Measurements from ENCODE around the gene LRFN5.
"Not testable (repeated sequence)": the region's sequence is repeated elsewhere in the genome, so short reads cannot be mapped to it uniquely, and the experiment has no call there.

LRFN5 gene

DNA sequence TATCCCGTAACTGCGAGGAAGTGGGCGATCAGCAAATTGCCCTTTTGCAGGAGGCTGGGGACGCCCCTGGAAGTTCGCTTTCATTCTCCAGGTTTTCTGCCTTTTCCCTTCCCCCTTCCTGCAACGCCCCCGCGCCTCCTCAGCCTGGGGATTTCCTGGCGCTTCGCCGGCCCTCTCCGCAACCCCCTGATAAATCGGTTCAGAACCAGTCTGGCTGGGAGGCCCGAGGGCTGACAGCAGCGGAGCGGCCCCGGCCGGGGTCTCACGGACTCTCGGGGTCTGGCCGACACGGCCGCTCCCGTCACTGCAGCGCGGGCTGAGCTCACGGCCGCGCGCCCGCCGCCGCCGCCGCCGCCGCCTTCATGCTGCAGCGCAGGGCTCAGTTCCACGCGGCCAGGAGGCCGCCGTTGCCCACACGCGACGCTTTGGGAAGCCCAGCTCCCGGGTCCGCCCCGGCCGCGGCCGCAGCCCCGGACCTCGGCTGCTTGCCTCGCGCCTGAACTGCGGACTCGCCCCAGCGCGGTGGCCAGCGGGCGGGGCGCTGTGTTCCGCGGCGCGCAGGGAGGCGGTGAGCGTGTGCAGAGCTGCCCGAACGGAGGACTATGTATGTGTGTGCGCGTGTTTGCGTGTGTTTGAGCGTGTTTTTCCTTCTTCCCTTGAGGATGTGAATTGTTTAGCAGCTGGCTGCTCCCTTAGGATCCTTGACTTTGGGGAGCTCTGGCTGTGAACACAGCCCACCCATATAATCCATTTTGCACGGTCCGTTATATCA is at the start of gene LRFN5:
LRFN5 (plus strand) TSS at position 345 of the 772 bp plus-strand sequence.
- no peak for DNase-seq (ENCODE audit: low read depth in 2 of 2)

DNA sequence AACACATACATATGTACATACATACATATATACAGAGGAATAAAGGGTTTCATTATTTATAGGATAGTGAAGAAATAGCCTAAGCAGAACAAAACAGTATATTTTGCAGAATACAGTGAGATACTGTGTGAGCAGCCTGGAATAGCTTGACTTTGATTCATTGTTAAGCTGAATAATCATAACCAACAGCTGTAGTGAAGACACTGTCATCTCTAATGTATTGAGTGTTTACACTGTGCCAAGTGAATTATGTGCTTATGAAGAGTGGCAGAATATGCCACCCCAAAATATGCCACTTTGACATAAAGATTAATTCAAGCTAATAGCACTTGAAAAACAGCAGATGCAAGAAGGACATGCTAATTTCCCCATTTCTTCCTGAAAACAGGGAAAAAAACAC is 48.2 kb upstream of the LRFN5 start:
- no peak for DNase-seq (ENCODE audit: low read depth in 2 of 2)

GRCh38 chr14:41566864-41567263 is 39.8 kb upstream of the LRFN5 start:
- DNase-seq (ENCODE audit: low read depth in 2 of 2): not testable (repeated sequence)

GRCh38 chr14:41568979-41569378 is 37.7 kb upstream of the LRFN5 start:
- DNase-seq (ENCODE audit: low read depth in 2 of 2): no peak

DNA sequence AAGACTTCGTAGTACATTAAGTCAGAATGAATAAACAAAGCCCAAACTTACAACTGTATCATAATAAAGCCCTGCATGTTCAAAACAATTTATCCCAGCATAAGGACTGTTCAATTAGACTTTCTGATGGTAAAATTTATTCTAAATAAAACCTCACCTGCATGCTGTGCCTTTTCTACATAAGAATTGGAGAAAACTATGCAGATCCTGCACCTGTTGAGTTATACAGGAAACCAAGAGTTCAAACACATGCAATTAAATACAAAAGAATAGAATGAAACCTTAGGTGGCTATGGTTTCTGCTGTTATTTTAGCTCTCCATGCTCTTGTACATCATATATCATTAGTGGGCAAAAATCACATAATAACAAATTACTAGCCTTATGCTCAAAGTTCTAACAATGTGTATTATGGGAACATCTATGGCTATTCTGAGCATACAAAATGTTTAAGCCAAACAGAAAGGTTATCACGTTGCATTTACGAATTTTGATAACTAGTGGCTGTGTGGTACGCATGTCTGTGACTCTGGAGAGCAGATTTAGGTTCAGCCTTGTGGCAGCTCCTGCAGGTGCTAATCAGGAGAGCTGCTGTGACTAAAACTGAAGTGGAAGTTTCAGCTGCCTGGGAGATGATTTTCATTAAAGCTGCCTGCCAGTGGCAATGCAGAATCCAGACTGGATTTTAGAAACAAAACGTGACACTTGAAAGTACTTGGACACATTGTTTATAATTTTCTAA is 36.1 kb upstream of the LRFN5 start:
- no peak for DNase-seq (ENCODE audit: low read depth in 2 of 2)

- no peak for DNase-seq (ENCODE audit: low read depth in 2 of 2)
Observed at GRCh38 chr14:41586237-41586636, 20.4 kb upstream of the LRFN5 start.

DNA sequence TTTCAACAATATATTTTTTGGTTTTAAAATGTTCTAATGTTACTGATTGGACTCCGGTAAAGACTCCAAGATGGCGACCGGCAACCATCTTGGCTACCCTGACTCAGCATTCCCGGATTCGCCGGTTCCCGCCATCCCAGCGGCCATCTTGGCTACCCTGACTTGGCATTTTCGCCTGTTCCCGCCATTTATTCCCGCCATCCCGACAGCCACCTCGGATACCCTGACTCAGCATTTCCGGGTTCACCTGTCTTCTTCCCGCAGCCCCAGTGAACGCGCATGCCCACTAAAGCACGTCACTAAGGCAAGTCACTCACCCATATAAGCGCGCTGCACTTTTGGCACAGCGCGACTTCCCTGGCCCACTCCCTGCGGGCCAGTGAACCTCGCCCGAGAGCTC is 9.0 kb upstream of the LRFN5 start:
- DNase-seq (ENCODE audit: low read depth in 2 of 2): no peak

- DNase-seq (ENCODE audit: low read depth in 2 of 2): not testable (repeated sequence)
Observed at GRCh38 chr14:41599805-41600385, 6.8 kb upstream of the LRFN5 start.

DNA sequence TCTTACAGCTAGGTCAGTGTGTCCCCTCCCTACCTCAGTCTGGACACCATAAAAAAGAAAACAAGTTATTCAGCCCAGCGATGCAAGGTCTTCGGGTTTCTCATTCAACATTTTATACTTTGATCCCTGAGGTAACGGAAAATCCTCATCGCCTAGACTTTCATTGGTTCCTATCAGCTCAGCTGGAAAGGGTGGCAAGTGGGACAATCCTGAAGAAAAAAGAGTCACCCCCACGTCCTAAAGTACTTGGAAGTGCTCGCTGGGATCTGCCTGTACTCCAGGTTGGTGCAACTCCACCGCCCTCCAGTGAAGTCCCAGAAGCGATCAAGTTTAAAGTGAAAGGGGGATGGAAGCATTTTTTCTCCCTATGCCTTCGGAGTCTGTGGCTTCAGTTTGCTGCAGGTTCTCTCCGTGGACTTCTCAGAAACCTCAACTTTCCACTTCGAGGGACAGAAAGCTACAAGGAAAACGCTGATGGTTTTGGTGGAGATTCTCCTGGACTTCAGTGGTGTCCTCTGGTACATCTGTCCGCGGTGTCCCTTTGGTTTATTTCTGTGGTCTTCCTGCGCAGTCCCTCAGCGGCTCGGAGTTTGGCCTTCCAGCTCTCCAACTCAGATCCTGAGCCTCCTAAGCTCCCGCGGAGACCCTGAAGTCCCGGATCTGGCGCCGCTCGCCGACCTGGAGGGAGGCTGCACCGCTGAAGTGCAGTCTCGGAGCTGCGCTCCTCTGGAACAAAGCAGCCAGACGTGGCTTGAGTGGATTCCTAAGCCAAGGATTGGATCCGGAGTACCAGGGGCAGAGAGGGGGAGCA is 1.8 kb upstream of the LRFN5 start:
- no peak for DNase-seq (ENCODE audit: low read depth in 2 of 2)

DNA sequence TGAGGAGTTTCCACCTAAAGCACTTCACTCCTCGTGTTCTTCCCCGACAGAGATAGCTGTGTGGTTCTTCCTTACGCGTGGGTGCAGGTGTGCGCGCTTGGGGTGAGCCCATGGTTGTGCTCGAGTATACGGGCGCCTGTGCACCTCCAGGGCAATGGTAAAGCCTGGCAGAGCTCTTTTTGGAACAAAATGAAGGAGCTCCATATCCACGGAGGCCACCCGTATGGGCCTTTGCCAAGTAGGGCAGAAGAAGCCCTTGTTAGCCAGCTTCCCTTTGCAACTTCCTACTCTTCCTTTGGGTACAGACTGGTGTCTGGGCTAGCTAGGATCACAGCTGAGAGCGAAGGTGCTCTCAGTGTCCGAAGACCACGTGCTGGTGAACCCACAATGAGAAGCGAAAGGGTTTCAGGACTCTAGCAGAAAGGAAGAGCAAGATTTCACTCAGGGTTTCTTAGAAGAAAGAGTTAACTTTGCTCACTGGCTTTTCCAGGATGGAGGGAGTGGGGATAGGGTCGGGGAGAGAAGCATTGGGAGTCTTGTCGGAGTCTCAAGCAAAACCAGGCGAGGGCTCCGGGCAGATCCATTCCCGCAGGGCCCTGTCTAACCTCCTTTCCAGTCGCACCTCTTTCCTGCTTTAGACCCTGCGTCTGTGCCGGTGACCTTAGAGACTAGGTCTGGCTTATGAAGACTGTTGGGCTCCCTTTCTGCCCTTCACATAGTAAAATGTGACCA is 960 bp upstream of the LRFN5 start:
- no peak for DNase-seq (ENCODE audit: low read depth in 2 of 2)

DNA sequence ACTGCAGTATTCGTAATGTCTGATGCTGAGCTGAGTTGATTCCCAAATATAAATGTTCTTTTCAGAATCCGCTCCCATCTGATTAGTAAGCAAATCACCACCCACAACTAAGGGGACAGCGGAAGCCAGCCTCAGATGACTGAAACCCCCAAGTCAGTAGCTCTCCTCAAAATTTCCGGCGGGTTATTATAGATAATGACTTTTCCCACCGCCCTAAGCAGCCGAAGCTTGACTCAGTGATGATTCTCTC is 469 bp upstream of the LRFN5 start:
- no peak for DNase-seq (ENCODE audit: low read depth in 2 of 2)

- DNase-seq (ENCODE audit: low read depth in 2 of 2): no peak
Observed at GRCh38 chr14:41607304-41607775, 664 bp downstream of the LRFN5 start.

DNA sequence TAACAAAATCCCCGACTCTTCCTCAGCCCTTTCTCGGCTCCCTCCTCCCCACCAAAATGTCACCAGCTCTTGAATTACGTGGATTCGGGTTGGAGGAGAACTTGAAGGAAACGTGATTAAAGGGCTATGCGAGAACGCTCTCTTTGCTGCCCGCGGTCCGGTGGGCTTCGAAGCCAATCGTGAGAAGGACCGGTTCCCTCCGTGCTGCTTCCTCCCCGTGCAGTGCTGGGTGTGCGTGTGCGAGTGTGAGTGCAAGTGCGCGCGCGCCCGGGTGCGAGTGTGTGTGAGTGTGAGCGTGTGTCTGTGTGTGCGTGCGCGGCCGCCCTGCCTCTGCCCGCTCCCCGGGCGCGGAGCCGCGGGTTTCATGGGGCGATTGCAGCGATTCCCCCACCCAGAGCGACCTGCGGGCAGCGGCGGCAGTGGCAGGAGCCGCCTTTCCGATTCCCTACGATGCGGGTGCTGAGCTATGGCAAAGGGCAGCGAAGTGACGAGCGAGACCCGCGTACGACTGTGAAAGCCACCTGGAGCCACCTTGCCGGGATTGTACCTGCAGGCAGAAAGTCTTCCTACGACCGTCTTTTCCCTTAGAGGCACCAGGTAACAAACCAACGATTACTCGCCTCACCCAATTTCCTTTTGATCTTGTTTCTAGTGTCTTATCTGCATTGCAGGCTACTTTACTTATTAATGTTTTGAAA is 1.4 kb downstream of the LRFN5 start:
- no peak for DNase-seq (ENCODE audit: low read depth in 2 of 2)

DNA sequence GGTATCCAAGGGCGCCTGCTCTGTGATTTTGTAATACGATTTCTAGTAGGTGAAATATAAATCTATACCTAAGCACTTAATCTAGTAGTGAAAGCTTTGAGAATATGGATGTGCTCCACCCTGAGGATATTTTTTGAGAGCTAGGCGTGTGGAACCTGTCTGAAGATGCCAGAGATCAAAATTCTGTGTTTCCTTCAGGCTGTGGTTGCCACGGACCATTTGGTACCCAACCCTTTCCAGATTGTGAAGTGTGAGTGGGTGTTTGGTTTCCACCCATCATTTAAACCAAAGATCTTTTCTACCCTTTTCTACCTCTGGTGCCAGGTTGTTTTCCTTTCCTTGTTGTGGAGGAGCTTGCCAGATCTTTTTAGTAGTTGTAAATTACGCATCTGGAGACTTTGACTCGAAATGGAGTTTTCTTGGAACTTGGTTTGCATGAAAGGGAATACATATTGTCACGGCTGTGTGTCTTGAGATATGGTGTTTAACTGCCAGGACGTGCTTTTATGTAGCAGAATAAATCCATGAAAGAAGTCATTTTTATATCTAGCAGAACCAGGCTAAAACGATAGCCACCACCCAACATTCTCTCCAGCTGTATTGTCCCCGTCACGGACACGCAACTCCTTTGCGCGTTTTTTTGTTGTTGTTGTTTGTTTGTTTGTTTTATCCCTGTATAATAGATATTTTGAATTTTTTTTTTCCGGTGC is 2.2 kb downstream of the LRFN5 start:
- DNase-seq (ENCODE audit: low read depth in 2 of 2): no peak

DNA sequence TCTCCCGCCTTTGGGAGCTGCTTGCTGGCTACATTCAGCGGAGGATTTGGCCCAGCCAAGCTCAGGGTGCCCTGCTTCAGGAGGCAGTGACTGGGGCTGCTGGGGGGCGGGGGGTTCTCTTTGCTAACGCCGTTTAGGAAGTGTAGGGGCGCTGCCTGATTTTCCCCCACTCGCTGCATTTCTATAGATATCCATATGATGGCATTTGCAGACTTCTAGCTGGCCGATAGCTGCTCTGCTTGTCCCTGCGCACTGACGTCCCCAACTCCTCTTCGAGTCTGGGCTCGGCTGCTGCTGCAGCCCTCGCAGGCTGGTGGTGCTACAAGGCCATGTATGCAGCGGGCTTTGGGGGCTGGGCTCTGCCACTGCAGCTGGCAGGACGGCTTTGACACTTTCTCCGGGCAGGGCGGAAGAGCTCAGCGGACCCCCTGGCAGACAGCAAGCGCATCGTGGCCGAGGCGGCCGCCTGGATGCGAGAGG is 3.1 kb downstream of the LRFN5 start:
- DNase-seq (ENCODE audit: low read depth in 2 of 2): no peak

GRCh38 chr14:41615011-41615595 is 8.4 kb downstream of the LRFN5 start:
- no peak for DNase-seq (ENCODE audit: low read depth in 2 of 2)

DNA sequence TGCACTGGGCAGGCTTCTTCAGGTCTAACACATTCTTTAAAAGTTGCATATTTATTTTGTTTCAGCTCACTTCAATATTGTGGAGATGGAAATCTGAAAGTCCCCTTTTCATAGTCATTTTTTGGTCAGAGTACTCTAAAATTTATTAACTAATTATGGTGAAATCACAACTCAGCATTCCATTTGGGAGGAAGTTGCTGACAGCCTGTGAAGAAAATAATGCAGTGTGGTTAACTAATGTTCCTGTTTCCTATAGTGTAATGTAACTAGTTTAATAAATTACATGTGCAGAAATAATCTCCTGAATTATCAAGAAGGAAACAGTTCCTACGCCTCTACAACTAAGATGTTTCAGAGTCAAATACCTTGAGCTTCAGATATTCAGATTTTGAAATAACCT is 17.1 kb downstream of the LRFN5 start:
- DNase-seq (ENCODE audit: low read depth in 2 of 2): no peak

- no peak for DNase-seq (ENCODE audit: low read depth in 2 of 2)
Observed at GRCh38 chr14:41629876-41630275, 23.2 kb downstream of the LRFN5 start.

- DNase-seq (ENCODE audit: low read depth in 2 of 2): no peak
Observed at GRCh38 chr14:41634286-41634685, 27.6 kb downstream of the LRFN5 start.

Measured in stimulated activated CD4-positive, alpha-beta T cell treated with anti-CD3 and anti-CD28 coated beads, Interleukin-1b, Interleukin-23, amount 100 ng/mL, for 1 hour (primary cell).